ENCODE results near the gene PRMT9. TPM values are rescaled to one million over a fixed set of nuclear protein-coding genes. Genes with fewer than 3 reads are reported as not detected.

Gene PRMT9
- total RNA-seq, 1 donor from 2014 or later: 7.2 TPM

- TF ChIP-seq, protein P1, sequence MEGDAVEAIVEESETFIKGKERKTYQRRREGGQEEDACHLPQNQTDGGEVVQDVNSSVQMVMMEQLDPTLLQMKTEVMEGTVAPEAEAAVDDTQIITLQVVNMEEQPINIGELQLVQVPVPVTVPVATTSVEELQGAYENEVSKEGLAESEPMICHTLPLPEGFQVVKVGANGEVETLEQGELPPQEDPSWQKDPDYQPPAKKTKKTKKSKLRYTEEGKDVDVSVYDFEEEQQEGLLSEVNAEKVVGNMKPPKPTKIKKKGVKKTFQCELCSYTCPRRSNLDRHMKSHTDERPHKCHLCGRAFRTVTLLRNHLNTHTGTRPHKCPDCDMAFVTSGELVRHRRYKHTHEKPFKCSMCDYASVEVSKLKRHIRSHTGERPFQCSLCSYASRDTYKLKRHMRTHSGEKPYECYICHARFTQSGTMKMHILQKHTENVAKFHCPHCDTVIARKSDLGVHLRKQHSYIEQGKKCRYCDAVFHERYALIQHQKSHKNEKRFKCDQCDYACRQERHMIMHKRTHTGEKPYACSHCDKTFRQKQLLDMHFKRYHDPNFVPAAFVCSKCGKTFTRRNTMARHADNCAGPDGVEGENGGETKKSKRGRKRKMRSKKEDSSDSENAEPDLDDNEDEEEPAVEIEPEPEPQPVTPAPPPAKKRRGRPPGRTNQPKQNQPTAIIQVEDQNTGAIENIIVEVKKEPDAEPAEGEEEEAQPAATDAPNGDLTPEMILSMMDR (IDR thresholded peaks at IDR 0.05; ENCODE audit: insufficient read depth, low read length, poor library complexity, severe bottlenecking): no peak
- DNase-seq (ENCODE audit: low read depth): no peak
- Histone ChIP-seq H3K4me3 (ENCODE audit: low read depth, low read length) (peak overlapping the region; percentile 72), H3K36me3 (ENCODE audit: control insufficient read depth, insufficient read depth, low read length) (no peaks in the 10 kb centered on the region), H3K27me3 (ENCODE audit: control insufficient read depth, insufficient read depth, low read length) (no peaks in the 10 kb centered on the region)
These were observed 67.2 kb downstream of the PRMT9 start for GRCh38 chr4:147616849-147617172.

DNA sequence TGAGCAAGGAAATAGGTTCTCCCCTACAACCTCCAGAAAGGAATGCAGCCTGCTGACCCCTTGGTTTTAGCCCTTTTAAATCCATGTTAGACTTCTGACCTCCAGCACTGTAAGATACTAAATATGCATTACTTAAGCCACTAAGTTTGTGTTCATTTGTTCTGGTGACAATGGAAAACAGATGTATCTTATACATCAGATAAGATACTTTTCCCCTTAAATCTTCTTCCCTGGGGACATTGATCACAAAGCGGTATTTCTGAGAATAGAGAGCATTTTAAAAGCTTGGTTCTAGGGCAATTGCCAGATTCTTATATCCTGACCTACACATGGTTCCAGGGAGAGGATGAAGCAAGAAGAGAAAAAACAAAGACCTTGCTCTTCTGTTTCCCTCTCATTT is 73.3 kb downstream of the PRMT9 start:
- no peaks in the 10 kb centered on the region for H3K36me3 ChIP-seq (ENCODE audit: control insufficient read depth, insufficient read depth, low read length)
- H3K27me3 ChIP-seq (ENCODE audit: control insufficient read depth, insufficient read depth, low read length): no peaks in the 10 kb centered on the region
- H3K4me3 ChIP-seq (ENCODE audit: low read depth, low read length): no peak overlapping the region
- no peak for DNase-seq (ENCODE audit: low read depth)
- TF ChIP-seq, protein P1 (IDR thresholded peaks at IDR 0.05; ENCODE audit: insufficient read depth, low read length, poor library complexity, severe bottlenecking): no peak

DNA sequence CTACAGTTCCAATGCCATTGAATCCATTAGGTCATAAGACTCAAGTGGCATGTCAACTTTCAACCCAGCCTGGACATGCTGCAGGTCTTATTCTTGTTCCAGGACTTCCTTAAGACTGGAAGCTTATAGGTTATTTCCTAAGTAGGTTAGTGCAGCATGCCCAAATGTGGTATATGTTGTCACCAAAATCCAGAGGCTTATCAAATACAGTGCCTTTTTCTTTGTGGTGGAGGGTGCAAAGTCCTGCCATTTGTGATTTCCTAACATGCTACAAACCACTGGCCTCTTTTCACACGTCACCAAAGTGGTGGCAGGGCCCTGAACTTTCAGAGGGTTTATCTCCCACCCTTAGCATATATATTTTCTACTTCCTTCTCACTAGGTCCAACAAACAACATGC is 76.5 kb downstream of the PRMT9 start:
- TF ChIP-seq, protein P1 (IDR thresholded peaks at IDR 0.05; ENCODE audit: insufficient read depth, low read length, poor library complexity, severe bottlenecking): no peak

DNA sequence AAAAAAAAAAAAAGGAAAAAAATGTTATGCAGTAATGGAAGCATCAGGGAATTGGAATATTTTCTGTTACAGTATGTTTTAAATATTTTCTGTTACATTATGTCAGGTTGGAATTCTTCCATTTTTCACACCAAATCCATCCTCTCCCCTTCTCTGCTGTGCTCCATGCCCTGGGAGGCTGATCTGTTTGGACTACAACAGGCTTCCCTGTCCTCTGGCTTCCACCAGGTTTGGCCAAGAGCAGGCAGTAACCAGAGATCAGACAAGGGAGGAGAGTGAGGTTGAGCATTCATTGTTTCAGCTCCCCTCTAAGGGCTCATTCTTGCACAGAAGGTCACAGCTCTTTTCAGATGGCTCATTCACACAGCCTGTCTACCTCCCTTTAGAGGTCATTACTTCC is 78.5 kb downstream of the PRMT9 start:
- no peaks in the 10 kb centered on the region for H3K36me3 ChIP-seq (ENCODE audit: control insufficient read depth, insufficient read depth, low read length)
- no peak overlapping the region for H3K4me3 ChIP-seq (ENCODE audit: low read depth, low read length)
- TF ChIP-seq, protein P1 (IDR thresholded peaks at IDR 0.05; ENCODE audit: insufficient read depth, low read length, poor library complexity, severe bottlenecking): no peak
- no peaks in the 10 kb centered on the region for H3K27me3 ChIP-seq (ENCODE audit: control insufficient read depth, insufficient read depth, low read length)
- DNase-seq (ENCODE audit: low read depth): no peak

More for the DNA sequence above, 76.5 kb downstream of the PRMT9 start:
- no peak for DNase-seq (ENCODE audit: low read depth)
- no peaks in the 10 kb centered on the region for H3K27me3 ChIP-seq (ENCODE audit: control insufficient read depth, insufficient read depth, low read length)
- no peaks in the 10 kb centered on the region for H3K36me3 ChIP-seq (ENCODE audit: control insufficient read depth, insufficient read depth, low read length)
- no peak overlapping the region for H3K4me3 ChIP-seq (ENCODE audit: low read depth, low read length)

DNA sequence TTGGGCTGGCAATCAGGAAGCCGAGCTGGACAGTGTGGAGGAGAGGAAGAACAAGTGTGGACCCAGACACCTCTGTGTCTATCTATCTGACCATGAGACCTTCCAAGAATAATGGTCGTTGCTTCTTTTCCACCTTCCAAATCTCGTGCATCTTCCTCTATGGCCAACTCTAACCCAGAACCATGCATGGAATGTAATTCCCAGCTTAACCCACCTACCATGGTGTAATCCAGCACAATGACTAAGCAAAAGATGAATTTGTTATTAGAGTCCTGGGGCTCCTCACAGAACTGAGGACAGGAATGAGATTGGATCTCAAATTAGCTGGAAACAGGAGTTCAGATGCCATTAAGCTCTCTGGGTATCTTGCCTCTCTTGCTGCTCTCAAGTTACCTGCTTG is 84.2 kb downstream of the PRMT9 start:
- TF ChIP-seq, protein P1 (IDR thresholded peaks at IDR 0.05; ENCODE audit: insufficient read depth, low read length, poor library complexity, severe bottlenecking): no peak
- H3K4me3 ChIP-seq (ENCODE audit: low read depth, low read length): no peak overlapping the region
- H3K27me3 ChIP-seq (ENCODE audit: control insufficient read depth, insufficient read depth, low read length): no peaks in the 10 kb centered on the region
- DNase-seq (ENCODE audit: low read depth): no peak
- no peaks in the 10 kb centered on the region for H3K36me3 ChIP-seq (ENCODE audit: control insufficient read depth, insufficient read depth, low read length)

GRCh38 chr4:147599206-147599605 is 84.8 kb downstream of the PRMT9 start:
- no peaks in the 10 kb centered on the region for H3K27me3 ChIP-seq (ENCODE audit: control insufficient read depth, insufficient read depth, low read length)
- no peak for DNase-seq (ENCODE audit: low read depth)
- no peaks in the 10 kb centered on the region for H3K36me3 ChIP-seq (ENCODE audit: control insufficient read depth, insufficient read depth, low read length)
- H3K4me3 ChIP-seq (ENCODE audit: low read depth, low read length): no peak overlapping the region
- TF ChIP-seq, protein P1 (IDR thresholded peaks at IDR 0.05; ENCODE audit: insufficient read depth, low read length, poor library complexity, severe bottlenecking): no peak
